Measurements from ENCODE around the gene FANCE. TPM values are rescaled to one million over a fixed set of nuclear protein-coding genes. Genes with fewer than 3 reads are reported as not detected.

FANCE gene
- polyA plus RNA-seq, 1 donor (not counting 4 experiments of a cell fraction or from before 2014, with no cell fraction given) = 6.4 TPM

DNA sequence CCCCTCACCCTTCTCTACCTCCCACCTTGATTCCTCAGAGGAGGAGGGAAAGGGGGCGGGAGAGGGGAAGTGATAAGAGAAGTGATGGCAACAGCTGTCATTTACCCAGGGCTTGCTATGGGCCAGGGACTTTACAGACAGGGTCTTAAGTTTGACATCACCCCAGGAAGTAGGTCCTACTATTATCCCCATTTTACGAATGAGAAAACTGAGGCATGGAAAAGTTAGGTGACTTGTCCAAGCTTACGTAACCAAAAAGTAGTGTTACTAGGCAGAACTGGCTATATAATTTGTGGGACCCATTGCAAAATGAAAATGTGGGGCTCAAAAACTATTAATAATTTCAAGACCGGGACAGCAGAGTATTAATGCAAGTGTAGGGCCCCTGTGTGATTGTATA, 10.5 kb upstream of the FANCE start:
- H3K27me3 ChIP-seq (ENCODE audit: control insufficient read depth, extremely low read depth, insufficient read depth, low read length) = no peaks in the 10 kb centered on the region
- no peaks in the 10 kb centered on the region for H3K9me1 ChIP-seq (ENCODE audit: control insufficient read depth, extremely low read depth, insufficient read depth, low read length)
- dilution Hi-C loops (cut with MboI; ENCODE audit: extremely low pct_ligation_motif_present, low sequenced_read_pairs) = no loop called here
- no peak overlapping the region for H3K4me3 ChIP-seq (ENCODE audit: control insufficient read depth in 2 of 3, extremely low read depth in 1 of 3, insufficient read depth in 2 of 3, low read depth in 1 of 3, low read length in 3 of 3)
- no peak for FAIRE-seq
- TF ChIP-seq, protein P1, sequence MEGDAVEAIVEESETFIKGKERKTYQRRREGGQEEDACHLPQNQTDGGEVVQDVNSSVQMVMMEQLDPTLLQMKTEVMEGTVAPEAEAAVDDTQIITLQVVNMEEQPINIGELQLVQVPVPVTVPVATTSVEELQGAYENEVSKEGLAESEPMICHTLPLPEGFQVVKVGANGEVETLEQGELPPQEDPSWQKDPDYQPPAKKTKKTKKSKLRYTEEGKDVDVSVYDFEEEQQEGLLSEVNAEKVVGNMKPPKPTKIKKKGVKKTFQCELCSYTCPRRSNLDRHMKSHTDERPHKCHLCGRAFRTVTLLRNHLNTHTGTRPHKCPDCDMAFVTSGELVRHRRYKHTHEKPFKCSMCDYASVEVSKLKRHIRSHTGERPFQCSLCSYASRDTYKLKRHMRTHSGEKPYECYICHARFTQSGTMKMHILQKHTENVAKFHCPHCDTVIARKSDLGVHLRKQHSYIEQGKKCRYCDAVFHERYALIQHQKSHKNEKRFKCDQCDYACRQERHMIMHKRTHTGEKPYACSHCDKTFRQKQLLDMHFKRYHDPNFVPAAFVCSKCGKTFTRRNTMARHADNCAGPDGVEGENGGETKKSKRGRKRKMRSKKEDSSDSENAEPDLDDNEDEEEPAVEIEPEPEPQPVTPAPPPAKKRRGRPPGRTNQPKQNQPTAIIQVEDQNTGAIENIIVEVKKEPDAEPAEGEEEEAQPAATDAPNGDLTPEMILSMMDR (optimal IDR thresholded peaks at IDR 0.05 in 1 of 3, IDR thresholded peaks at IDR 0.05 in 1 of 3, conservative IDR thresholded peaks at IDR 0.05 in 1 of 3; ENCODE audit: extremely low read depth in 1 of 3, insufficient read depth in 2 of 3, low read length in 3 of 3) = no peak
- no peak for TF ChIP-seq EZH2 (IDR thresholded peaks at IDR 0.05; ENCODE audit: low read length)
- H3K4me2 ChIP-seq (ENCODE audit: control insufficient read depth, extremely low read depth, insufficient read depth, low read depth, low read length) = no peak overlapping the region
- no peaks in the 10 kb centered on the region for H3K79me2 ChIP-seq (ENCODE audit: control insufficient read depth, insufficient read depth, low read length)
- DNase-seq (ENCODE audit: low read depth, low spot score) = no peak
- H3K9ac ChIP-seq (ENCODE audit: control insufficient read depth, extremely low read depth, insufficient read depth, low read length) = no peak overlapping the region
- no peaks in the 10 kb centered on the region for H3K9me3 ChIP-seq (ENCODE audit: control insufficient read depth, low read depth, low read length)
- H3K4me1 ChIP-seq (ENCODE audit: control insufficient read depth, extremely low read depth, insufficient read depth, low read length) = peaks cover 11% of the 10 kb centered on the region
- no peaks in the 10 kb centered on the region for H3K36me3 ChIP-seq (ENCODE audit: control insufficient read depth in 2 of 2, extremely low read depth in 1 of 2, insufficient read depth in 2 of 2, low read length in 2 of 2)
- H3K27ac ChIP-seq (ENCODE audit: control insufficient read depth, insufficient read depth, low read length) = no peak overlapping the region
- no peaks in the 10 kb centered on the region for H4K20me1 ChIP-seq (ENCODE audit: control insufficient read depth, extremely low read depth, insufficient read depth, low read length)
- H2AFZ ChIP-seq (ENCODE audit: control insufficient read depth, low read length) = no peak overlapping the region

GRCh38 chr6:35442693-35443092, 9.4 kb upstream of the FANCE start:
- no peak for TF ChIP-seq EZH2 (IDR thresholded peaks at IDR 0.05; ENCODE audit: low read length)
- TF ChIP-seq, protein P1 (optimal IDR thresholded peaks at IDR 0.05 in 1 of 3, IDR thresholded peaks at IDR 0.05 in 1 of 3, conservative IDR thresholded peaks at IDR 0.05 in 1 of 3; ENCODE audit: extremely low read depth in 1 of 3, insufficient read depth in 2 of 3, low read length in 3 of 3) = no peak
- no peaks in the 10 kb centered on the region for H3K79me2 ChIP-seq (ENCODE audit: control insufficient read depth, insufficient read depth, low read length)
- peak overlapping the region; percentile 13 for H3K9ac ChIP-seq (ENCODE audit: control insufficient read depth, extremely low read depth, insufficient read depth, low read length)
- H3K9me3 ChIP-seq (ENCODE audit: control insufficient read depth, low read depth, low read length) = no peaks in the 10 kb centered on the region
- H3K9me1 ChIP-seq (ENCODE audit: control insufficient read depth, extremely low read depth, insufficient read depth, low read length) = no peaks in the 10 kb centered on the region
- H3K4me2 ChIP-seq (ENCODE audit: control insufficient read depth, extremely low read depth, insufficient read depth, low read depth, low read length) = peak overlapping the region; percentile 46
- H3K4me1 ChIP-seq (ENCODE audit: control insufficient read depth, extremely low read depth, insufficient read depth, low read length) = peaks cover 11% of the 10 kb centered on the region
- H3K4me3 ChIP-seq (ENCODE audit: control insufficient read depth in 2 of 3, extremely low read depth in 1 of 3, insufficient read depth in 2 of 3, low read depth in 1 of 3, low read length in 3 of 3) = no peak overlapping the region
- FAIRE-seq (peak; percentile 53), DNase-seq (ENCODE audit: low read depth, low spot score) (no peak)
- no peaks in the 10 kb centered on the region for H3K27me3 ChIP-seq (ENCODE audit: control insufficient read depth, extremely low read depth, insufficient read depth, low read length)
- no peaks in the 10 kb centered on the region for H4K20me1 ChIP-seq (ENCODE audit: control insufficient read depth, extremely low read depth, insufficient read depth, low read length)
- peak overlapping the region; percentile 51 for H3K27ac ChIP-seq (ENCODE audit: control insufficient read depth, insufficient read depth, low read length)
- H3K36me3 ChIP-seq (ENCODE audit: control insufficient read depth in 2 of 2, extremely low read depth in 1 of 2, insufficient read depth in 2 of 2, low read length in 2 of 2) = no peaks in the 10 kb centered on the region
- dilution Hi-C loops (cut with MboI; ENCODE audit: extremely low pct_ligation_motif_present, low sequenced_read_pairs) = no loop called here
- peak overlapping the region; percentile 52 for H2AFZ ChIP-seq (ENCODE audit: control insufficient read depth, low read length)
